KMS-11 (cell line): Measurements from ENCODE around the gene NDUFV1.
A peak's percentile ranks its signal among the peaks of the same experiment; 100 is the strongest.

Experiments used
- H2AFZ ChIP-seq: fragments of 200-600 bp; sonication (generic); 2 replicates; pipeline ENCODE4 v1.6.1; 2016; ENCODE audit warnings: antibody characterized with exemption, mixed run types, low read depth
- H3K27ac ChIP-seq: fragments of 200-600 bp; sonication (generic); 2 replicates; pipeline ENCODE4 v1.6.1; 2016; ENCODE audit warnings: mild to moderate bottlenecking, mixed run types
- H3K27me3 ChIP-seq: fragments of 200-600 bp; sonication (generic); 2 replicates; pipeline ENCODE4 v1.6.1; 2017; ENCODE audit warnings: mild to moderate bottlenecking, low read depth, mixed run types, moderate library complexity; ENCODE audit not compliant: insufficient read depth
- H3K36me3 ChIP-seq: fragments of 200-600 bp; sonication (generic); 2 replicates; pipeline ENCODE4 v1.6.1; 2017; ENCODE audit warnings: mild to moderate bottlenecking, mixed run types; ENCODE audit not compliant: insufficient read depth
- H3K4me1 ChIP-seq: fragments of 200-600 bp; sonication (generic); 2 replicates; pipeline ENCODE4 v1.6.1; 2016; ENCODE audit warnings: mild to moderate bottlenecking, low read depth, mixed run types; ENCODE audit not compliant: poor library complexity, severe bottlenecking
- H3K4me2 ChIP-seq: fragments of 200-600 bp; sonication (generic); 2 replicates; pipeline ENCODE4 v1.7.0; 2016; ENCODE audit warnings: mild to moderate bottlenecking, mixed run types
- H3K4me3 ChIP-seq: fragments of 200-600 bp; sonication (generic); IDR thresholded peaks from 2 replicates; pipeline ENCODE4 v1.6.1; 2017; ENCODE audit warnings: low read depth, low read length, mixed read lengths; ENCODE audit not compliant: insufficient read depth
- H3K79me2 ChIP-seq: fragments of 200-600 bp; sonication (generic); 2 replicates; pipeline ENCODE4 v1.6.1; 2016; ENCODE audit warnings: low read depth, mixed run types; ENCODE audit not compliant: insufficient read depth
- H3K9ac ChIP-seq: fragments of 200-600 bp; sonication (generic); 2 replicates; pipeline ENCODE4 v1.6.1; 2016; ENCODE audit warnings: mild to moderate bottlenecking, mixed run types
- H4K20me1 ChIP-seq: fragments of 200-600 bp; sonication (generic); 2 replicates; pipeline ENCODE4 v1.6.1; 2016; ENCODE audit warnings: mild to moderate bottlenecking, mixed run types; ENCODE audit not compliant: insufficient read depth
- TF ChIP-seq, protein P1 (sequence below): fragments of 200-600 bp; sonication (generic); conservative IDR thresholded peaks from 2 replicates; pipeline ENCODE4 v1.6.1; 2017; ENCODE audit warnings: low read depth, mild to moderate bottlenecking, antibody characterized with exemption, low read length, moderate library complexity, mixed read lengths

NDUFV1 gene

DNA sequence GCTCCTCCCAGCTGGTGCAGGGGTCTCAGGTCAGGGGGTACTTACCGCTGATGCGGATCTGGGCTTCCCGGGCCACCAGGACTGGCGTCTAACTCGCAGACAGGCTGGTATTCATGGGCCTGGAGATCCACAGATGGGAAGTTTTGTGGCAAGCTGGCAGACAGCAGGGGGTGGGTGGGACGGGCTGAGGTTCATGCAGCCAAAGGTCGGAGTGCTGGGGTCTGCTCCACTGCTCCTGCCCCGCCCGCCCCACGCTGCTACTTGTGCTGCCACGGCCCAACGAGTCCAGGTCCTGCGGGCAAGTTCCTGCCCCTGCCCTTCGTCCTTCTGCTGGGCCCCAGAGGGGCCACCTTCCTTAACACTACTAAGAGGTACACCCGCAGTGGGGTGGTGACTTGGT is 40.7 kb downstream of the NDUFV1 start:
- H2AFZ ChIP-seq, result no peak overlapping the region
- H3K4me1 ChIP-seq, result peaks cover 35% of the 10 kb centered on the region
- no peak overlapping the region for H3K27ac ChIP-seq

DNA sequence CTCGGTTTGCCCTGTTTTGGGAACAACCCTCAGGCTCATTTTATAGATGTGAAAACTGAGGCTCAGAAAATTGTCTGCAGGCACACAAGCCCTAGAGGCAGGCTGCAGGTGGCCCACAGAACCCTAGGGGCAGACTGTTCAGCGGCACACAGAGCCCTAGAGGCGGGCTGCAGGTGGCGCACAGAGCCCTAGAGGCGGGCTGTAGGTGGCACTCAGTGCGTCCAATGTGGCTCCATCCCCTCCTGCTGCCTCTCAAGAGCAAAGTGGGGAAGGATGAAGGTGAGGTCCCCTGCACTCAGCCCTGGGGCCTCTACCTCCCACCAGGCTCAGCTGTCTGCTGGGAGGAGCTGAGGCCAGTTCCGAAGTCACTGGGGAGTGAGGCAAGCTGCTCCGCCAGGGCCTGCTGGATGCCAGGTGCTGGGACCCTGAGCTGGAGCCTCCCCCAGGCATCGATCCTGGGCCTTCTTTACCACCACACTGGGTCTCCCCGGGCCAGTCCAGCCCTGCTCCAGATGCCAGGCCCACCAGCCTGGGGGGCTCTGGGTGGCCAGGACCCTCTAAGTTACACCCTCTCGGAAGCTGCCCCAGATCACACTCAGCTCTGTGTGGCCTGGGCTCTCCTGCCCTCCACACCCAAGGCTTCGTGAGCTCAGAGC is 41.5 kb downstream of the NDUFV1 start:
- H3K4me3 ChIP-seq, result no peak overlapping the region
- no peaks in the 10 kb centered on the region for H4K20me1 ChIP-seq
- H3K36me3 ChIP-seq, result no peaks in the 10 kb centered on the region
- peak overlapping the region; percentile 49; the same call in 1 of the 2 replicates for H2AFZ ChIP-seq
- no peaks in the 10 kb centered on the region for H3K27me3 ChIP-seq
- H3K27ac ChIP-seq, result peak overlapping the region; percentile 15; the same call in 1 of the 2 replicates
- no peak overlapping the region; the same call in 1 of the 2 replicates for H3K4me2 ChIP-seq
- peaks cover 35% of the 10 kb centered on the region for H3K4me1 ChIP-seq
- no peak overlapping the region for H3K9ac ChIP-seq
- H3K79me2 ChIP-seq, result no peaks in the 10 kb centered on the region
- TF ChIP-seq, protein P1, sequence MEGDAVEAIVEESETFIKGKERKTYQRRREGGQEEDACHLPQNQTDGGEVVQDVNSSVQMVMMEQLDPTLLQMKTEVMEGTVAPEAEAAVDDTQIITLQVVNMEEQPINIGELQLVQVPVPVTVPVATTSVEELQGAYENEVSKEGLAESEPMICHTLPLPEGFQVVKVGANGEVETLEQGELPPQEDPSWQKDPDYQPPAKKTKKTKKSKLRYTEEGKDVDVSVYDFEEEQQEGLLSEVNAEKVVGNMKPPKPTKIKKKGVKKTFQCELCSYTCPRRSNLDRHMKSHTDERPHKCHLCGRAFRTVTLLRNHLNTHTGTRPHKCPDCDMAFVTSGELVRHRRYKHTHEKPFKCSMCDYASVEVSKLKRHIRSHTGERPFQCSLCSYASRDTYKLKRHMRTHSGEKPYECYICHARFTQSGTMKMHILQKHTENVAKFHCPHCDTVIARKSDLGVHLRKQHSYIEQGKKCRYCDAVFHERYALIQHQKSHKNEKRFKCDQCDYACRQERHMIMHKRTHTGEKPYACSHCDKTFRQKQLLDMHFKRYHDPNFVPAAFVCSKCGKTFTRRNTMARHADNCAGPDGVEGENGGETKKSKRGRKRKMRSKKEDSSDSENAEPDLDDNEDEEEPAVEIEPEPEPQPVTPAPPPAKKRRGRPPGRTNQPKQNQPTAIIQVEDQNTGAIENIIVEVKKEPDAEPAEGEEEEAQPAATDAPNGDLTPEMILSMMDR, result peak; percentile 59

More for the DNA sequence above, 40.7 kb downstream of the NDUFV1 start:
- Histone ChIP-seq H3K4me3 (no peak overlapping the region), H3K4me2 (no peak overlapping the region), H3K79me2 (no peaks in the 10 kb centered on the region), H3K27me3 (no peaks in the 10 kb centered on the region), H3K36me3 (no peaks in the 10 kb centered on the region), H4K20me1 (no peaks in the 10 kb centered on the region), H3K9ac (no peak overlapping the region)
- TF ChIP-seq, protein P1, result no peak

DNA sequence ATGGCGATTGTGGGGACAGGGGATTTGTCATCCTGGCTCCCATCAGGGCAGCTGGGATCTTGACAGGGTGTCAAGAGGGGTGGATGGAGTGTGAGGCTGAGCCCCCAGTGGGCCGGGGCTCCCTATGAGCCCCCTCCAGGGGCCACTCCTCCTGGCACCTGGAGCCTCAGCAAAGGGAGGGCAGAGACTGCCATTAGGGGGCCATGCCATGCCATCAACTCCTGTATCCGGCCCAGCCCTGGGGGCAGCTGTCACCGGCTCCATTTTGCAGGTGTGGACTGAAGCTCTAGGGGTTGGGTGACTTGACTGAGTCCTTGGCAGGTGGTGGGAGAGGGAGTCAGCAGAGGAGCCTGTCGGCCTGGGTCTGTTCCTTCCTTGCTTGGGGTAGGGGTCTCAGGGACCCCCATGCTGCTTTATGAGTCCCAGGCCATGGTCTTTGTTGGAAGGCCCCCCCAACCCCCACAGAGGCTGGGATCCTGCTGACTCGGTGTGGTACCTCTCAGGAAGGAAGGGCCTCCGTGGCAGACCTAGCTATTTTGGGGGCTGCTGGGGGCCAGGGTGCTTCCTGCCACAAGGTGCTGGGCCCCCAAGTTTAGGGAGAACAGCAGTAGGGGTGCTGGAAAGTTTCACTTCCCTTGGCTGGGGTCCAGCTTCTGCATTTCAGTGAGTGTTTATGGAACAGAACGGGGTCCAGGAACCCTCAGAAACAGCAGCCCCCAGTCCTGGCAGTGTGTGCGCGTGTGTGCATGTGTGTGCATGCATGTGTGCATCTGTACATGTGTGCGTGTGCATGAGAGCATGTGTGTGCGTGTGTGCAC is 42.3 kb downstream of the NDUFV1 start:
- H3K27ac ChIP-seq, result no peak overlapping the region
- H3K27me3 ChIP-seq, result no peaks in the 10 kb centered on the region
- no peaks in the 10 kb centered on the region for H4K20me1 ChIP-seq
- no peaks in the 10 kb centered on the region for H3K36me3 ChIP-seq
- no peak overlapping the region for H3K4me3 ChIP-seq
- H2AFZ ChIP-seq, result peak overlapping the region; percentile 49; the same call in 1 of the 2 replicates
- no peak overlapping the region for H3K9ac ChIP-seq
- TF ChIP-seq, protein P1, result no peak
- H3K4me2 ChIP-seq, result no peak overlapping the region
- peaks cover 35% of the 10 kb centered on the region for H3K4me1 ChIP-seq
- no peaks in the 10 kb centered on the region for H3K79me2 ChIP-seq

DNA sequence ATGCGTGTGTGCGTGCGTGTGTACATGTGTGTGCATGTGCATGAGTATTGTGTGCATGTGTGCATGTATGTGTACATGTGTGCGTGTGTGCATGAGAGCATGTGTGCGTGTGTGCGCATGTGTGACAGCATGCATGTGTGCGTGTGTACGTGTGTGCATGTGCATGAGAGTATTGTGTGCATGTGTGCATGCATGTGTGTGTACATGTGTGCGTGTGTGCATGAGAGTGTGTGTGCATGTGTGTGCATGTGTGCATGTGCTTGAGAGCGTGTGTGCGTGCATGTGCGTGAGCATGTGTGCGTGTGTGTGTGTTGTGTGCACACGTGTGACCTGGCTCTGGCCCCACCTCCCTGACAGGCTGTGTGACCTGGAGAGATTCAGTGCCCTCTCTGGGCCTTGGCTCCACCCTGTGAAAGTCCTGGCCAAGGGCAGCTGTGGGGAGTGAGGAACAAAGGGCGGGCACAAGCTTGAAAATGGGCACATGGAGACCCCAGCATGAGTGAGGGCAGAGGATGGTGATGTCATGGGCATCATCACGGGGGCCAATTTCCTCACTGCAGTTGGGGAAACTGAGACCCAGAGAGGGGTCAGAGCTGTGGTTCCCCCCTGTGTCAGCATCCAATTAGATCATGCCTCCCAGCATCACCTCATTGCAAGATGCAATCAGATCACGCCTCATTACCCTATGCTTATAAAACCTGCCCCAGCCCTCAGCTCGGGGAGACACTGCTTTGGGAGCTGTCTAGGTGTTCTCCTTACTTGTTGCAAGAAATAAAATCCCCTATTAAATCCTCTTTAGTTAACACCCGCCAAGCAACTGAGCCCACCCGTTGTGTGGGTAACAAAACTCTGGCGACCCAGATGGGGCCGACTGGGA is 43.1 kb downstream of the NDUFV1 start:
- TF ChIP-seq, protein P1, result no peak
- Histone ChIP-seq H4K20me1 (no peaks in the 10 kb centered on the region), H3K4me3 (no peak overlapping the region), H3K79me2 (no peaks in the 10 kb centered on the region), H3K36me3 (no peaks in the 10 kb centered on the region), H3K9ac (peak overlapping the region; percentile 79), H3K27me3 (no peaks in the 10 kb centered on the region), H3K27ac (peak overlapping the region; percentile 75), H3K4me1 (peaks cover 35% of the 10 kb centered on the region), H2AFZ (peak overlapping the region; percentile 96), H3K4me2 (peak overlapping the region; percentile 97)
